HL-60 (cell line): ENCODE data around the gene CFAP46.

Source experiments
- DNase-seq, 2 experiments: peaks; one replicate each; pipeline ENCODE4 v3.0.0-alpha.2; 2010 to 2020; ENCODE audit warnings: low read depth in 1 of 2, low spot score in 1 of 2
- H3K27ac ChIP-seq: fragments of 250-450 bp; sonication (Bioruptor Pico); replicated peaks from 2 replicates; pipeline ENCODE4 v1.5.1; 2020; ENCODE audit warnings: mild to moderate bottlenecking, moderate library complexity
- H3K27me3 ChIP-seq: fragments of 250-450 bp; sonication (Bioruptor Pico); 2 replicates; pipeline ENCODE4 v1.5.1; 2021; ENCODE audit warnings: mild to moderate bottlenecking, moderate library complexity; ENCODE audit not compliant: insufficient read depth, poor library complexity, severe bottlenecking
- H3K4me3 ChIP-seq: replicated peaks from 2 replicates; pipeline ENCODE4 v1.5.1; 2011; ENCODE audit warnings: mild to moderate bottlenecking, control low read depth, low read length; ENCODE audit not compliant: insufficient read depth
- CTCF ChIP-seq: IDR thresholded peaks from one replicate; pipeline ENCODE4 v1.5.1; 2011; ENCODE audit warnings: low read length, control low read depth, inconsistent platforms; ENCODE audit not compliant: insufficient read depth
- GABPA ChIP-seq: IDR thresholded peaks from 2 replicates; pipeline ENCODE4 v1.6.1; 2012; ENCODE audit warnings: low read depth
- POLR2AphosphoS5 ChIP-seq: IDR thresholded peaks from 2 replicates; pipeline ENCODE4 v1.6.1; 2012; ENCODE audit warnings: low read depth
- SPI1 ChIP-seq: IDR thresholded peaks from 2 replicates; pipeline ENCODE4 v1.6.1; 2012; ENCODE audit warnings: low read depth, mild to moderate bottlenecking, borderline replicate concordance
- TF ChIP-seq, protein P1 (sequence below): IDR thresholded peaks from 2 replicates; pipeline ENCODE4 v1.6.1; 2012; ENCODE audit warnings: low read depth; ENCODE audit not compliant: insufficient replicate concordance

CFAP46 gene

GRCh38 chr10:132879408-132880127, 62.8 kb downstream of the CFAP46 start:
- no peak for DNase-seq
- Histone ChIP-seq H3K27me3 (peaks cover 11% of the 10 kb centered on the region), H3K4me3 (no peak overlapping the region), H3K27ac (no peak overlapping the region)
- no peak for TF ChIP-seq POLR2AphosphoS5
- TF ChIP-seq, protein P1, sequence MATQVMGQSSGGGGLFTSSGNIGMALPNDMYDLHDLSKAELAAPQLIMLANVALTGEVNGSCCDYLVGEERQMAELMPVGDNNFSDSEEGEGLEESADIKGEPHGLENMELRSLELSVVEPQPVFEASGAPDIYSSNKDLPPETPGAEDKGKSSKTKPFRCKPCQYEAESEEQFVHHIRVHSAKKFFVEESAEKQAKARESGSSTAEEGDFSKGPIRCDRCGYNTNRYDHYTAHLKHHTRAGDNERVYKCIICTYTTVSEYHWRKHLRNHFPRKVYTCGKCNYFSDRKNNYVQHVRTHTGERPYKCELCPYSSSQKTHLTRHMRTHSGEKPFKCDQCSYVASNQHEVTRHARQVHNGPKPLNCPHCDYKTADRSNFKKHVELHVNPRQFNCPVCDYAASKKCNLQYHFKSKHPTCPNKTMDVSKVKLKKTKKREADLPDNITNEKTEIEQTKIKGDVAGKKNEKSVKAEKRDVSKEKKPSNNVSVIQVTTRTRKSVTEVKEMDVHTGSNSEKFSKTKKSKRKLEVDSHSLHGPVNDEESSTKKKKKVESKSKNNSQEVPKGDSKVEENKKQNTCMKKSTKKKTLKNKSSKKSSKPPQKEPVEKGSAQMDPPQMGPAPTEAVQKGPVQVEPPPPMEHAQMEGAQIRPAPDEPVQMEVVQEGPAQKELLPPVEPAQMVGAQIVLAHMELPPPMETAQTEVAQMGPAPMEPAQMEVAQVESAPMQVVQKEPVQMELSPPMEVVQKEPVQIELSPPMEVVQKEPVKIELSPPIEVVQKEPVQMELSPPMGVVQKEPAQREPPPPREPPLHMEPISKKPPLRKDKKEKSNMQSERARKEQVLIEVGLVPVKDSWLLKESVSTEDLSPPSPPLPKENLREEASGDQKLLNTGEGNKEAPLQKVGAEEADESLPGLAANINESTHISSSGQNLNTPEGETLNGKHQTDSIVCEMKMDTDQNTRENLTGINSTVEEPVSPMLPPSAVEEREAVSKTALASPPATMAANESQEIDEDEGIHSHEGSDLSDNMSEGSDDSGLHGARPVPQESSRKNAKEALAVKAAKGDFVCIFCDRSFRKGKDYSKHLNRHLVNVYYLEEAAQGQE, result no peak
- no peak for TF ChIP-seq SPI1
- TF ChIP-seq CTCF, result no peak
- TF ChIP-seq GABPA, result no peak

GRCh38 chr10:132878730-132879407, 63.5 kb downstream of the CFAP46 start:
- H3K27me3 ChIP-seq, result peaks cover 11% of the 10 kb centered on the region
- TF ChIP-seq, protein P1, result no peak
- TF ChIP-seq GABPA (no peak), POLR2AphosphoS5 (no peak)
- no peak overlapping the region for H3K27ac ChIP-seq
- no peak overlapping the region for H3K4me3 ChIP-seq
- DNase-seq, result no peak

DNA sequence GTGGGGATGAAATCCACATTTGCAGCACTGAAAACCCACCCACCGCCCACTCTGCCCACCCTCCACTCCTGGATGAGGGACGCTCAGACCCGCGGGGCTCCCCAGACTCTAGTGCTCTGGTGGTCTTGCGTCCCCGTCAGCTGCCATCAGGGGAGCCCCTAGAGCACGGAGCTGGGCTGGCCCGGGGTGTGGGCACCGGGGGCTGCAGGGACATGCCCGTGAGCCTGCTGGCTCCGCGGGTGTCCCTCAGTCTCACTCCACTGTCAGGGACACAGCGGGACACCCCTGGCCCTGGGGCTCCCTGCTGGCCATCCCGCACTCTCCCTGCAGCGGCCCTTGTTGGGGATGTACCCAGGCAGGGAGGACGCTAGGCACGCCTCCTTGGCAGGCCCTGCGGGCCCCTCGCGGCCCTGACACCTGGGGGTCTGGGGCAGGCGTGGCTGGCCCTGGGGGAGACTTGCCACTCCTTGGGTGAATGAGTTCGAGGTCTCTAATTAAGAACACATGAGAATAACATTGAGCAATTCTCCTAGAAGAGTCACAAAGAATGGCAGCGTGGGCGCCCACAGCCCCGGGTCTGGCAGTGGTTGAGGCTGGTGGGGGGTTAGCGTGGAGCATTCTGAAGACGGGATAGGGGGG, 64.2 kb downstream of the CFAP46 start:
- H3K27me3 ChIP-seq, result peaks cover 11% of the 10 kb centered on the region
- no peak for DNase-seq
- no peak overlapping the region for H3K4me3 ChIP-seq
- H3K27ac ChIP-seq, result no peak overlapping the region
- TF ChIP-seq SPI1 (no peak), CTCF (no peak), GABPA (no peak), POLR2AphosphoS5 (no peak)
- TF ChIP-seq, protein P1, result no peak
